GM19193 (cell line): ENCODE data around the gene RAPGEF2.

Experiments used
- POLR2A ChIP-seq: IDR thresholded peaks from 4 replicates; pipeline ENCODE4 v1.6.1; 2011; ENCODE audit not compliant: insufficient read depth, insufficient read length; ENCODE audit errors: extremely low read depth

The RAPGEF2 gene

DNA sequence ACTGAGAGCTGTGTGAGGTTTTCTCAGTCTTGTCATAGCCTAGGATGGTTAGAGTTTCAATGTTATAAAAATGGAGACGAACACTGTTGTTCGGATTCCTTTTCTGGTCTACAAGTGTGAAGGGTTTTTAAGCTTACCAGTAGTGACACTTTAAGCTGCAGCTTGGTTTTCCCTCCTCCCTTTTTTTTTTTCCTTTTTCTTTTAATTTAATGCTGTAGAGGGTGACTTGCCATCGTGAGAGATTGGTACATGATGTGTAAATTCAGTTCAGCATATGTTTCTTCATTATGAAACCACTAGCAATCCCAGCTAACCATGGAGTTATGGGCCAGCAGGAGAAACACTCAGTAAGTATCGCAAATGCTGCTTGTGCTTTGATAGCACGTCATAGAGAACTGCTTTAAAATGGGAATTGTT, 165.0 kb downstream of the RAPGEF2 start:
- no peak for TF ChIP-seq POLR2A

GRCh38 chr4:159268607-159269006, 165.7 kb downstream of the RAPGEF2 start:
- TF ChIP-seq POLR2A, result no peak

GRCh38 chr4:159269116-159269515, 166.2 kb downstream of the RAPGEF2 start:
- no peak for TF ChIP-seq POLR2A

DNA sequence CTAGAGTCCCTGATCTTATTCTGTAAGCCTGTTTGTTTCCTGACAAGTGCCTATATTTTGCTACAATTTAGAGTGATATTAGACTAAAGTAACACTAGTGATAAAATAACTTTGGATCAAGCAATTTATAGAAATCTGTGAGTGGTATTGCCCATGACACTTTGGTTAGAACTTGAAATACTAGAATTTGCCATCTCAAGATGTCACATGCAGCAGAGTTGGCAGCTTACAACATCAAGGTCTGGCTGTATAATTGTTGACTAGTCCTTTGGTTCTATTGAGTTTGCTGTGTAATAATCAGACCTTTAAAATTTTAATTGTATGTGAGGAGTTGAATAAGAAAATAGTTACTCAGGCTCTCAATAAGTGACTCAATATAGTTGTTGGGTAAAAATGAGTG, 167.1 kb downstream of the RAPGEF2 start:
- no peak for TF ChIP-seq POLR2A

GRCh38 chr4:159271856-159272255, 169.0 kb downstream of the RAPGEF2 start:
- no peak for TF ChIP-seq POLR2A

DNA sequence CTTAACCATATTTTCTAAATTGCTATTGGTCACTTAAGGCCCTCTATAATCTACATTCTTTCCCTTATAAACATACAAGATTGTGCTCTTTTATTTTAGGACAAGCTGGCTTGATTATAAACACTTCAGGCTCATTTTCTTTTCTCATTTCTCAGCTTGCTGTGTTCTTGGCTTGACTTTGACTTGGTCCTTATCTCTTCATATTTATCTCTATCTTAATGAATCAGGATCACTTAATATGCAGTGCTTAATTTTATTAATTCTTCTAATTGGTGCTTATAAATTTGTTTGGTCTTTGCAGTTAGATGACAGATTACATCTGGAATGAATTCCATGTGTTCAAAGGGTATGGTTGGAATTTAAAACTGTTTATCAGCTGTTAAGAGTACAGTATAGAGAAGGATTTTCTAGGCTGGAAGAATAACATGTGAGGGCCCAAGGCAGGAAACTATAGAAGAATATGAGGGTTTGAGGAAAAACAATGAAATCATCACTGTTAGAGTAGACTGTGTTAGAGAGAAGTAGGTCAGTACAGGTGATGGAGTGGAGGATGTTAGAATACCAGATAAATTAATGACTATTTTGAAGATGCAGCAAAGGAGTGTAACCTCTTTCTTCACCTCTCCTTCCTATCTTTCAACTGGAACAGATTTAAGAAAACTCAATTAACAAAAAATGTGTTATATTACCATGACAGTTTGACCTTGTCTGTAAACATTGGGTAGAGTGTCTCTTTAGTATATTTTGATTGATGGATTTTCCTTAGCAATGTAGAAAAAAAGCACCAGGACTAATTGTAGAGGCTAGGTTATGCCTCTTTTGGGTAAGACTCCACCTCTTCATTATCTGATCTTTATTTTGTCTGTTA, 169.6 kb downstream of the RAPGEF2 start:
- TF ChIP-seq POLR2A, result no peak

DNA sequence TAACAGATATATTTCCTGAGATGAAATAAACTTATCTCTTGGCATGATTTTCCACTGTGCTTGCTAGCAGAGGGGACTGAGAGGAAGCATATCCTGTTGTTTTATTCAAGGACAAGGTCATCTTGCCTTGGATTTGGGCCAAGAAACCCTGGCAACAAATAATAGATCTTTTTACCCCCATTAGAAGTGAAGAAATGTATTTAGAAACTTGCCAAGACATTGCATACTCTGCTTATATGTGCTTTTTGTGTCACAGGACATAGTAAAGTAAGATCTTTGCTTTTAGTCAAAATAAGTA, 170.2 kb downstream of the RAPGEF2 start:
- TF ChIP-seq POLR2A, result no peak

- TF ChIP-seq POLR2A, result no peak
These were observed 171.0 kb downstream of the RAPGEF2 start for GRCh38 chr4:159273841-159274240.

- TF ChIP-seq POLR2A, result no peak
These were observed 175.5 kb downstream of the RAPGEF2 start for GRCh38 chr4:159278399-159278798.

- no peak for TF ChIP-seq POLR2A
These were observed 176.2 kb downstream of the RAPGEF2 start for GRCh38 chr4:159279084-159279483.

DNA sequence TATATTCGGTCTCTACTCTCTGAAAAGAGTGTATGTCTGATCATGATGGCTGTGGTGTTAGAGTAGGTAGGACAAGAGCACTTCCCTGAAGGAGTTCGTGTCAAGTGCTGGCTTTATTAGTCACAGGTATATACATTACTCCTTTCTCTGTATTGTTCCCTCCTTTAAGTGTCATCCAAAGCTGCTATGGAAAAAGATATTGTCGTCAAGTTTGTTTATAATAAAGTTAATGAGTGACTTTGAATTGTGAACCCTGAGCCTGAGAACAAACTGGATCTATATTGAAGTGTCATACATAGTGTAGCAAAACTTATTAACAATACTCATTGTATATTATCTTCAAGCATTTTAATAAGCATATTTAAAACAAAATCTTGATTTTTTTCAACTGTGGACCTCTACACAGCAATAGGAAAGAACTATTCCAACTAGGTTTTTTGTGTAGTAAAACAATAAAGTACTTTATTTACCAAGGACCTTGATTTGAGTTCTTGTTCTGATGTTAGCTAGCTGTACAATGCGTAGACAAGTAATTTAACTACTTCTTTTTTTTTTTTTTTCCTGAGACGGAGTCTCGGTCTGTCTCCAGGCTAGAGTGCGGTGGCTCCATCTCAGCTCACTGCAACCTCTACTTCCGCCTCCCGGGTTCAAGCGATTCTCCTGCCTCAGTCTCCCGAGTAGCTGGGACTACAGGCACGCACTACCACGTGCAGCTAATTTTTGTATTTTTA, 177.7 kb downstream of the RAPGEF2 start:
- TF ChIP-seq POLR2A, result no peak

- no peak for TF ChIP-seq POLR2A
These were observed 178.9 kb downstream of the RAPGEF2 start for GRCh38 chr4:159281771-159282170.

DNA sequence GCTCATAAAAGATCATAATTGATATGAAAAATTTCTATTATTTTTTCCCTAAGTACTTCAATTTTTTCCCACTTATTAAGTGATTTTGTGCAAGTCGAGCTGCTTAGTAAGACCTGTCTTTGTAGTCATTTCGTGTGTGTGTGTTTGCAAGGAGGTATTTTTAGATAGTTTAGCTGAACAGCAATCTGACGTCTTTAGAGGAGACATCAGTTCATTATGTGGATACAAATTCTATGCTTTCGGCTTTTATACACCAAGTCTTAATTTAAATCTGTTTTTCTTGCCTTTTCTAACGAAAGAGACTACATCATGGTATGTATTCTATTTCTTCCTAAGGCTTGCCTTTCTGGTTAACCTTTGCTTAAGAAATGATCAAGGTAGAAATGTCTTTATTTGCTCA, 179.4 kb downstream of the RAPGEF2 start:
- no peak for TF ChIP-seq POLR2A

DNA sequence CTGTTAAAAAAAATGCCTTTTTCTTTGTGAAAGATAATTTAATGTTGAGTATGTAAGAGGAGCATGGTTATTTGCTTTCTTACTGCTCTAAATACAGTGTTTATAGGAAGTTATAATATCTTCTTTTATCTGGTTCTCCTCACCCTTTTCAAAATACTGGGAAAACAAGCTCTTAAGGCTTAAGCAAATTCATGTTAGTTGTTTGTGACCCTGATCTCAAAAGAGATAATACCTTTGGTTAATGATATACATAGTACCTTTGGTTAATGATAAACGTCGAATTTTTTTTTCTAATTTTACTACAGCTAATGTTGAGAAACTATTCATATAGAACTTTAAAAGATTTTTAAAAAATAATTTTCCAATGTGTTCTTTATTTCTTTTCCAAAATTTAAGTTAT, 180.1 kb downstream of the RAPGEF2 start:
- no peak for TF ChIP-seq POLR2A

- TF ChIP-seq POLR2A, result no peak
These were observed 180.8 kb downstream of the RAPGEF2 start for GRCh38 chr4:159283696-159284095.

GRCh38 chr4:159284113-159284512, 181.2 kb downstream of the RAPGEF2 start:
- TF ChIP-seq POLR2A, result no peak
